ENCODE data around the gene GMDS. TPM values are rescaled to one million over a fixed set of nuclear protein-coding genes. Genes with fewer than 3 reads are reported as not detected.

GMDS gene
- total RNA-seq, 1 donor from 2014 or later = 7.2 TPM

DNA sequence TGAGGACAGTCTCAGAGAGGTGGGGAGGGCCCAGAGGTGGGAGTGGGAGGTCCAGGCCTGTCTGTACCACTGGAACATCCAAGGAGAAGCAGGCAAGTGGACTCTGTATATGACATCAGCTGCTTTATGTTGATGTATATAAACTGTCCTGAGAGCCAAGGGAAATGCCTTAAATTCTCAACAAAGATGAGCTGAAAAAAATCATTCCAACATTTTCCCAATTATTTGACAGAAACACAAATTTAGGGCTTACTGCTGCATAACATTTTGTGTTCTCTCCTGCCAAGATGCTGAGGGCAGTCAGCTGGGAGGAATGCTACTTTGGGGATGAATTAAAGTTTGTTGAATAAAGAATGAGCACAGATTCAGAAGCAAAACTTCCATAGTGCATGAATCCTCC, 582.9 kb downstream of the GMDS start:
- Histone ChIP-seq H3K27ac (replicated peaks) (no peak overlapping the region), H3K4me3 (no peak overlapping the region), H3K9me3 (replicated peaks) (no peaks in the 10 kb centered on the region), H3K36me3 (no peaks in the 10 kb centered on the region), H3K4me1 (no peaks in the 10 kb centered on the region), H3K27me3 (ENCODE audit: low read depth) (no peaks in the 10 kb centered on the region)
- intact Hi-C loops (cut with micrococcal nuclease) = no loop called here
- no peak for DNase-seq
- TF ChIP-seq, protein P1, sequence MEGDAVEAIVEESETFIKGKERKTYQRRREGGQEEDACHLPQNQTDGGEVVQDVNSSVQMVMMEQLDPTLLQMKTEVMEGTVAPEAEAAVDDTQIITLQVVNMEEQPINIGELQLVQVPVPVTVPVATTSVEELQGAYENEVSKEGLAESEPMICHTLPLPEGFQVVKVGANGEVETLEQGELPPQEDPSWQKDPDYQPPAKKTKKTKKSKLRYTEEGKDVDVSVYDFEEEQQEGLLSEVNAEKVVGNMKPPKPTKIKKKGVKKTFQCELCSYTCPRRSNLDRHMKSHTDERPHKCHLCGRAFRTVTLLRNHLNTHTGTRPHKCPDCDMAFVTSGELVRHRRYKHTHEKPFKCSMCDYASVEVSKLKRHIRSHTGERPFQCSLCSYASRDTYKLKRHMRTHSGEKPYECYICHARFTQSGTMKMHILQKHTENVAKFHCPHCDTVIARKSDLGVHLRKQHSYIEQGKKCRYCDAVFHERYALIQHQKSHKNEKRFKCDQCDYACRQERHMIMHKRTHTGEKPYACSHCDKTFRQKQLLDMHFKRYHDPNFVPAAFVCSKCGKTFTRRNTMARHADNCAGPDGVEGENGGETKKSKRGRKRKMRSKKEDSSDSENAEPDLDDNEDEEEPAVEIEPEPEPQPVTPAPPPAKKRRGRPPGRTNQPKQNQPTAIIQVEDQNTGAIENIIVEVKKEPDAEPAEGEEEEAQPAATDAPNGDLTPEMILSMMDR (IDR thresholded peaks at IDR 0.05; ENCODE audit: borderline replicate concordance) = no peak

DNA sequence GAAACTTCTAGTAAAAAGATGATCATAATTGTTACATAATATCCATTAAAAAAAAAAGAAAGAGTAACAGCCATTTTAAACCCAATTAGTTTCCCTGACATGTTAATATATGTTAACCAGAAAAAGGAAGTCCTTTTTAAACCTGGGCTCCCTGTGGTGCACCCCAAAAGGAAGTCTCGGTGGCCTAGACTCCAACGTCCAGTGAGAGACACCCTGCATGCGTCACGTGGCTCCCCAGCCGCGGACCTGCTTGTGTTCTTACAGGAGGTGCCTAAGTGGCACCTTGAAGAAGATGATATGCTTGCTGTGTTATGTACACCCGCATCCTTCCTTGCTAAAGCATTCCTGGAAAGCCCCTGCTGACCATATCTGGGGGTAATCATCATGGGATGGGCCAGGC, 585.6 kb downstream of the GMDS start:
- H3K27me3 ChIP-seq (ENCODE audit: low read depth) = no peaks in the 10 kb centered on the region
- DNase-seq = no peak
- H3K9me3 ChIP-seq (replicated peaks) = no peaks in the 10 kb centered on the region
- TF ChIP-seq, protein P1 (IDR thresholded peaks at IDR 0.05; ENCODE audit: borderline replicate concordance) = no peak
- H3K27ac ChIP-seq (replicated peaks) = no peak overlapping the region
- intact Hi-C loops (cut with micrococcal nuclease) = no loop called here
- H3K4me3 ChIP-seq = no peak overlapping the region
- no peaks in the 10 kb centered on the region for H3K36me3 ChIP-seq
- H3K4me1 ChIP-seq = no peaks in the 10 kb centered on the region

DNA sequence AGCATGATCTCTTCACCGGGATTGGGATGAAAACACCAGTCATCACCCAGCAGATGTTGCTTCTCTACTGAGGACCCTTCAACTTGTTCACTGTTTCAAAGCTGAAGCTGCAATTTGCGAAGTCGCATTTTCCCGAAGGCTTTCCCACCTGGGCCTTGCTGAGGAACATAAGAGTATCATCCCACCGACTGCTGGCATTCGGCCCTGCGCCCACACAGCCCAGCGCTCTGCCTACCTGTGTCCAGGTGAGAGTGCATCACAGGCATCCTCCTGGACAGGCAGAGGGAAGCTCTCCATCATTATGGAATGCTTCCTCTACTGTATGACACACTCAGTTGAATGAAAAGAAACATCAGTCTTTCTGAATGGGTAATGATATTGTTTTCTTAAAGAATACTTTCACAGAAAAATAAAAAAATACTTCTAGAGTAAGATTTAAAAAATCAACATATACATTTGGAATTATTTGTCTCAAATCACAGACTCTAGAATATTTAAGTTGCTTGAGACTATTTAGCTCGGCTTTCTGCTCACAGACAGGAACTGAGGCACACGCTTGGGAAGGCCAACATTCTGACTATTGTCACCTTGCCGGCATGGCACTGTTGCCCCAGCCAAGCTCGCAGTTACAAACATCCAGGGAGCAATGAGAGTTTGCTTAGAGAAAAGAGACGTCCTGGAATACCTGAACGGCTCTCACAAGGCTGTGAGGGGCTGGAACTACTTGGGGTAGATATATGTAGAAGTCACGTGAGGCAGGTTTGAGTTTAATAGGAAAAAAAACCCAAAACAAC, 587.0 kb downstream of the GMDS start:
- intact Hi-C loops (cut with micrococcal nuclease) = no loop called here
- no peaks in the 10 kb centered on the region for H3K4me1 ChIP-seq
- no peak for DNase-seq
- H3K36me3 ChIP-seq = no peaks in the 10 kb centered on the region
- no peaks in the 10 kb centered on the region for H3K9me3 ChIP-seq (replicated peaks)
- H3K4me3 ChIP-seq = no peak overlapping the region
- no peaks in the 10 kb centered on the region for H3K27me3 ChIP-seq (ENCODE audit: low read depth)
- TF ChIP-seq, protein P1 (IDR thresholded peaks at IDR 0.05; ENCODE audit: borderline replicate concordance) = no peak
- no peak overlapping the region for H3K27ac ChIP-seq (replicated peaks)

DNA sequence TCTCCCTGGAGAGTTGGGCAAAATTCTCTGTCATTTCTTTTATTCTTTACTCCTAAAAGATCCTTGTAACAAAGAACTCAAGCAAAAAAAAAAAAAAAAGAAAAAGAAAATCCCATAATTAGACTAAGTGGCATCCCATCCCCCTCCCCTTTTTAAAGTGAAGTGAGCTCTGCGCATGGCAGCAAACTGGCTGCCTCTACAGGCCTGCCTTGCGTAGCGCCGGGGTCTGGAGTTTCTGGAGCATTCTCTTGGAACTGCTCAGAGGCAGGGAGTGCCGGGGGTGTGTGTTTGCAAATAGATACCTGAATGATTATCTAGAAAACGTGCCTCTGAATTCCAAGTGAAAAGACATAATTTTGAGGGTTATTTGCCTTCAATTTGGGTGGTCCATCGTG, 587.6 kb downstream of the GMDS start:
- DNase-seq = no peak
- no peaks in the 10 kb centered on the region for H3K9me3 ChIP-seq (replicated peaks)
- intact Hi-C loops (cut with micrococcal nuclease) = no loop called here
- H3K4me1 ChIP-seq = no peaks in the 10 kb centered on the region
- no peak overlapping the region for H3K4me3 ChIP-seq
- no peaks in the 10 kb centered on the region for H3K36me3 ChIP-seq
- no peaks in the 10 kb centered on the region for H3K27me3 ChIP-seq (ENCODE audit: low read depth)
- no peak overlapping the region for H3K27ac ChIP-seq (replicated peaks)
- TF ChIP-seq, protein P1 (IDR thresholded peaks at IDR 0.05; ENCODE audit: borderline replicate concordance) = no peak

DNA sequence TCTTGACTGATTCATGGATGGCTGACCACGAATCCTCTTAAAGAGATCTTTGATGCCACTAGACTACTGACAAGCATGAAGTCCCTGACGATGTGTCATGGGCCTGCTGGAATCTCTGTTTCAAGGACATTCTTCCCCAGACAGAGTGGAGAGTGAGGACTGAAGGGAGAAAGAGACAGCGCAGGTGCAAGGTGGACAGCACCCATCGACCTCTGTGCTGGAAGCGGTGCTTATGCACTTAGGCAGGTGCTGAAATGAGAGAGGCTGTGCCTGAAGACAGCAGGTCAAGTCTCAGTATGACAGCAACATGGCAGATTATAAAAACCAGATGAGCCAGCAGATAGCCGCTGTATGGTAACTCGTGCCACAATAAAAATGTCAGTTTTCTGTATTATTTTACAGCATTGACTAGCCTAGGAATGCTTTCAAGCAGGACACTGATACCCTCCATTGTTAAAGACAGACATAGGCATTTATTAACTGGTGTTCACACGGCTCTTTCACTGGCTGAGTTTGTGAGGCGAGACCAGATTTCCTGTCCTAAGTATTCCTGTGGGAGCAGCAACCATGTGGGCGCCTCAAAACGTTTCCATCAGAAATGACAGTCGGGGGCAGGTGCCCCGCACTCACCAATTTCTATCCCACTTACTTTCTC, 588.2 kb downstream of the GMDS start:
- Histone ChIP-seq H3K36me3 (no peaks in the 10 kb centered on the region), H3K9me3 (replicated peaks) (no peaks in the 10 kb centered on the region), H3K27me3 (ENCODE audit: low read depth) (no peaks in the 10 kb centered on the region), H3K27ac (replicated peaks) (no peak overlapping the region), H3K4me1 (no peaks in the 10 kb centered on the region), H3K4me3 (no peak overlapping the region)
- DNase-seq = no peak
- TF ChIP-seq, protein P1 (IDR thresholded peaks at IDR 0.05; ENCODE audit: borderline replicate concordance) = no peak
- intact Hi-C loops (cut with micrococcal nuclease) = no loop called here

Data from left ventricle myocardium inferior (tissue), 1 donor.